IPS DF 19.7 (cell line): ENCODE measurements around the gene RNF126.
"Not testable (repeated sequence)": the region's sequence is repeated elsewhere in the genome, so short reads cannot be mapped to it uniquely, and the experiment has no call there.

ENCODE experiments used
- DNase-seq: peaks from one replicate; pipeline ENCODE4 v3.0.0-alpha.2; 2013; ENCODE audit warnings: low read depth, low spot score

Gene RNF126

DNA sequence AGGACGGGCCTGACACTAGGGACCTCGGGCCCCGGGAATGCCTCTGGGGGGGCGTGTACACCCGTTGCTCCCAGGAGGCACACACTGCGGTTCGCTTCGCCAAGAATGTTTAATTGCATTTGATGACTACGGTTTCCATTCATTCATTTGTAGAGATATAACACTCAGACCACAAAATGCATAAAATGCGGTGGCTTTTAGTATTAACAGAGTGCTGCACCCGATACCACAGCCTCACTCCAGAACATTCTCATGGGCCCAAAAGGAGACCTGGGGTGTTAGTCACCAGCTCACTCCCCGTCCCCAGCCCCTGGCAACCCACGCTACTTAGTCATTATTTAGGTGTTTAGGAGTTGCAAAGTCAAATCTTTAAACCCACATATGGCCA lies 51.5 kb downstream of the RNF126 start:
- DNase-seq, result no peak

DNA sequence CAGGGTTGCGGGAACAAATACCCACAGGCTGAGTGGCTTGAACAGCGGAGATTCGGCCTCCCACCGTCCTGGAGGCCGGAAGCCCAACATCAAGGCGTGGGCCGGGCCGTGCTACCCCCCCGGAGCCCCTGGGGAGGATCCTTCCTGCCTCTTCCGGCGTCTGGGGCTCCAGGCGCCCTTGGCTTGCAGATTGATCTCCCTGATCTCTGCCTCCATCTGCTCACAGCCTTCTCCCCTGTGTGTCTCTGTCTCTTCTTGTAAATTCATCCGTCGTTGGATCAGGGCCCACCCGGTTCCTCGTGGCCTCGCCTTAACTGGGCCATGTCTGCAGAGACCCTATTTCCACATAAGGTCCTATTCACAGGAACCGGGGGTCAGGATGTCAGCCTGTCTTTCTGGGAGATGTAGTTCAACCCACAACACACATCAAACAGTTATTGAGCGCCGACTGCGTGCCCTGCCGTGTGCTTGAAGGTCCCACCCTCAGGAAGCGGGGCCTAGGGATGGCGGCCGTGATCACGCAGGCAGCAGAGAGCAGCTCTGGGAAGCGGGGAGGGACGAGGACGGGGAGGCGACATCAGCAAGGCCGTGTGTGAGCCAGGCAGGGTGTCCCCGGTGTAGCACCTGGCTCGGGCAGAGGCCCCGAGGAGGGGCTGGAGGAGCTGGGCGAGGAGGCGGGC lies 52.1 kb downstream of the RNF126 start:
- no peak for DNase-seq

DNA sequence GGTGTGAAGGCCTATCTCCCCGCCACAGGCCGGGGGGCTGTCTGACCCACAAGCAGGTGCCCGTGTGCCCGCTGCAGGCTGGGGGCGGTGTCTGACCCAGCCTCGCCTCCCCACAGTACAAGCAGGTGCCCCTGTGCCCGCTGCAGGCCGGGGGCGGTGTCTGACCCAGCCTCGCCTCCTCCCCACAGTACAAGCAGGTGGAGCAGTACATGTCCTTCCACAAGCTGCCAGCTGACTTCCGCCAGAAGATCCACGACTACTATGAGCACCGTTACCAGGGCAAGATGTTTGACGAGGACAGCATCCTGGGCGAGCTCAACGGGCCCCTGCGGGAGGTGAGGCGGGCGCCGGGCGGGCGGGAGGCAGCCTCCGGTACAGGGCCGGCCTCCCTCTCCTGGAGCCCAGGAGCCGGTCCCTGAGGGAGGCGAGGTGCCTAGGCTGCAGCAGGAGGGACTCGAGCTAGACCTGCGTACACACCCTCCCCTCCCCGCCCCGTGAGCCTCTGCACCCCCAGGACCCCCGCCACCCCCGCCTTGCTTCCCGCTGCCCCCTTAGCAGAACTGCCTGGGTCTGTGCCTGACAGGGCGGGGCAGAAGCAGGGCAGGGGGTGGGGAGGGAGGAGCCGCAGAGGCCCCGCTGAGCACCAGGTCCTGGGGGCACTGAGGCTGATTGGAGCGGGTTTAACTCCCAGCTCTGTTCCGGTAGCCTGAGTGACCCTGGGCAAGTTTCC lies 52.8 kb downstream of the RNF126 start:
- DNase-seq, result no peak

DNA sequence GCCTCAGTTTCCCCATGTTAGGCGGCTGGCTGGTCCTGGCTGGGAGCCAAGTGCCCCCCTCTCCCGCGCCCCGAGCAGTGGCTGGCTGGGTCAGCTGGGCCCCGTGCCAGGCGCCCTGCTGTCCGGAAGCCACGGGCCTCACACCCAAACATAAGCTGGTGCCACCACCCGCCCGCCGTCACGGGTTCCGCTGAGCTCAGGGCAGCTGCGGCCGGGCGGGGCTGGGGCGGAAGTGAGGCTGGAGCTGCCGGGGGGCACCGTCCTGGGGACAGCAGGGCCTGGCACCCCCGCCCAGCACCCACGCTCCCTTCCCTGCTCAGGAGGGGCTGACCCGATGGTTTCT lies 54.0 kb downstream of the RNF126 start:
- no peak for DNase-seq

DNA sequence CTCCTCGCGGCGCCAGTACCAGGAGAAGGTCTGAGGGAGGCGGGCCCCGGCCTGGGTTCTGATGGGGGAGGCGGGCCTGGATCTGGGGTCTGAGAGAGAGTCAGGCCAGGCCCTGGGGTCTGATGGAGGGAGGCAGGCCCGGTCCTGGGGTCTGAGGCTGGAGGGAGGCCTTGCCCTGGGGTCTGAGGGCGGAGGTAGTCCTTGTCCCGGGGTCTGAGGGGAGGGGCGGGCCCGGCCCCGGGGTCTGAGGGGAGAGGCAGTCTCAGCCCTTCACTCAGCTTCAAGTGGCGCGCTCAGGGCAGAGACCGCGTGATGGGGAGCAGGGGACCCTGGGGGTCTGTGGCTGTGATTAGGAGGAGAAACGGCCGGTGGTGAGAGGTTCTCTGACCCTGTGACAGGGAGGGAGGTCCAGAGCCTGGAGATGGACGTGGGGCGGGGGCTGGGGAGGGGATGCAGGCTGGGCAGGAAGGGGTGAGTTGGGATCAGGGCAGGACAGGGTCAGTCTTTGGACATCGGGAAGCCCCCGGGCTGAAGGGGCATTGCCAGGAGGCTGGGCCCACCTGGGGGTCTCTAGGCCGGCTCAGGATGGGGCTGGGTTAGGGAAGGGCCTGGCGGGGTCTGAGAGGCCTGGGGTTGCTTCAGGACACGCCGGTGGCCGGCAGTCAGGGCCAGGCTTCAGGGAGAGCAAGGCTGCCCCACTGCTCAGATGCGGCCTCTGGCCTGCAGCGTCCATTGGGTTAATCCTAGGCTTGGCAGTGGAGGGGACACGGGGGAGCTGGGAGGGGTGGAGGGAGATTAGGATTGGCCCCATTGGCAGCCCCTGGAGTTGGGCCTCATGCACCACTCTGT lies 54.6 kb downstream of the RNF126 start:
- DNase-seq, result no peak

DNA sequence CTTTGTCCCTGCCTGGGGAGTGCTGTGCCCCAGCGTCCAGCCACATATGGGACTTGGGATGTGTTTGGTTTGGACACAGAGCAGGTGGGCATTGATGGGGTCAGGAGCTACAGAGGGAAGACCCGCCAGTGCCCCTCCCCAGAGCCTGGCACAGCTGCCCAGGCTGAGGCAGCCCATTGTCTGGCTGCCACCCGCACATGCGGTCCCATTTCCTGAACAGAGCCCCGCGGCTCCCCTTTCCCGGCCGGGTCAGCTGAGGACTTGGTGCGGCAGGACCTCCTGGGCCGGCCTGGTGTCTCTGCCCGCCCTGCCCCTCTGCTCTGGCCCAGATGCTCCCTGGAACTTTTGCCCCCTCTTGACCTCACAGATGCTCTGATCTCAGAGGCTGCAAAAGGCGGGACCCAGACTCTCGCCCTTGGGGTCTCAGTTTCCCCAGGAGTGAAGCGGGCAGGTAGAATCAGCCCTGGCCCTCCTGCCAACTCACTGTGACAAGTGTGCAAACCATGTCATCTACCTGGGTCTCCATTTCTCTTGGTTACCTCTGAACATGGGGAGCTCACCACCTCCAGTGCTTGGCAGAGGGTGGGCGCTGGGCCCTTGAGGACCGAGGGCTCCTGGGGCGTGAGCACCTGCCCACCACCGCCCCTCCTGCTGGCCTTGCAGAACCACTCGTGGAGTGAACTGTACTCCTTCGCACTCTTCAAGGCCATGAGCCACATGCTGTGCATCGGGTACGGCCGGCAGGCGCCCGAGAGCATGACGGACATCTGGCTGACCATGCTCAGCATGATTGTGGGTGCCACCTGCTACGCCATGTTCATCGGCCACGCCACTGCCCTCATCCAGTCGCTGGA lies 55.5 kb downstream of the RNF126 start:
- no peak for DNase-seq

DNA sequence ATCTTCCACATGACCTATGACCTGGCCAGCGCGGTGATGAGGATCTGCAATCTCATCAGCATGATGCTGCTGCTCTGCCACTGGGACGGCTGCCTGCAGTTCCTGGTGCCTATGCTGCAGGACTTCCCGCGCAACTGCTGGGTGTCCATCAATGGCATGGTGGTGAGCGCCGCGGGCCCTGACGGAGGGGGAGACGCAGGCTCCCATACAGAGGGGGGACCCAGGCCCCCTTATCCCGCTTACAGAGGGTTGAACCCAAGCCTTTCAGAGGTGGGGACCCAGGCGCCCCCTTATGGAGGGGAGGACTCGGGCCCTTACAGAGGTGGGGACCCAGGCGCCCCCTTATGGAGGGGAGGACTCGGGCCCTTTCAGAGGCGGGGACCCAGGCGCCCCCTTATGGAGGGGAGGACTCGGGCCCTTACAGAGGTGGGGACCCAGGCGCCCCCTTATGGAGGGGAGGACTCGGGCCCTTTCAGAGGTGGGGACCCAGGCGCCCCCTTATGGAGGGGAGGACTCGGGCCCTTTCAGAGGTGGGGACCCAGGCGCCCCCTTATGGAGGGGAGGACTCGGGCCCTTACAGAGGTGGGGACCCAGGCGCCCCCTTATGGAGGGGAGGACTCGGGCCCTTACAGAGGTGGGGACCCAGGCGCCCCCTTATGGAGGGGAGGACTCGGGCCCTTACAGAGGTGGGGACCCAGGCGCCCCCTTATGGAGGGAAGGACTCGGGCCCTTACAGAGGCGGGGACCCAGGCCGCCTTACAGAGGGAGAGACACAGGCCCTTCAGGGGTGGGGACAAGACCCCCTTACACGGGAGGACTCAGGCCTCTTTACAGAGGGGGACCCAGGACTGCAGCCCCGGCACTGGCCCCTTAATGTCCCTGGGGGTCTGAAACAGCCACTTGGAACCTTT lies 57.7 kb downstream of the RNF126 start:
- not testable (repeated sequence) for DNase-seq

DNA sequence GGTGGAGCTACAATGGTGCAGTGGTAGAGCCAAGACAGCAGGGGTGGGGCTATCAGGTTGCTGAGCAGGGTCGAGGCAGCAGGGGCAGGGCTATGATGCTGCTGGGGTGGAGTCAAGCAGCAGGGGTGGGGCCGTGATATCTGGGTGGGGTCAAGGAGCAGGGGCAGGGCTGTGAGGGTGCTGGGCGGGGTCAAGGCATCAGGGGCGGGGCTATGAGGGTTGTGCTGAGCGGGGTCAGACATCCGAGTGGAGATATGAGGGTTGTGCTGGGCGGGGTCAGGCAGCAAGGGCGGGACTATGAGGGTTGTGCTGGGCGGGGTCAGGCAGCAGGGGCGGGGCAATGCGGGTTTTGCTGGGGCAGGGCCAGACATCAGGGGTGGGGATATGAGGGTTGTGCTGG lies 58.7 kb downstream of the RNF126 start:
- DNase-seq, result no peak

DNA sequence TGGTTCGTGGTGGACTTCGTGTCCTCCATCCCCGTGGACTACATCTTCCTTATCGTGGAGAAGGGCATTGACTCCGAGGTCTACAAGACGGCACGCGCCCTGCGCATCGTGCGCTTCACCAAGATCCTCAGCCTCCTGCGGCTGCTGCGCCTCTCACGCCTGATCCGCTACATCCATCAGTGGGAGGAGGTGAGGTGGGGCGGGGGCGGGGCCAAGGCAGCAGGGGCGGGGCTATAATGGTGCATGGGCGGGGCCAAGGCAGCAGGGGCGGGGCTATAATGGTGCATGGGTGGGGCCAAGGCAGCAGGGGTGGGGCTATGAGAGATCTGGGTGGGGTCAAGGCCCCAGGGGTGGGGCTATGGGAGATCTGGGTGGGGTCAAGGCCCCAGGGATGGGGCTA lies 59.2 kb downstream of the RNF126 start:
- not testable (repeated sequence) for DNase-seq

DNA sequence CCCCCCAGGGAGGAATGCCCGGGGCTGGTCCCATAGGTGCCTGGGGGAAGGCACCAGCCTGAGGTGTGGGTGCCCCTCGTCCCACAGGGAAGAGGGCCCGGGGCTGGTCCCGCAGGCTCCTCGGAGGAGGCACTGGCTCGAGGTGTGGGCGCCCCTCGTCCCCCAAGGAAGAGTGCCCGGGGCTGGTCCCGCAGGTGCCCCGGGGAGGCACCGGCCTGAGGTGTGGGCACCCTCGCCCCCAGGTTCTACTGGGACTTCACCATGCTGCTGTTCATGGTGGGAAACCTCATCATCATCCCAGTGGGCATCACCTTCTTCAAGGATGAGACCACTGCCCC lies 59.7 kb downstream of the RNF126 start:
- not testable (repeated sequence) for DNase-seq

DNA sequence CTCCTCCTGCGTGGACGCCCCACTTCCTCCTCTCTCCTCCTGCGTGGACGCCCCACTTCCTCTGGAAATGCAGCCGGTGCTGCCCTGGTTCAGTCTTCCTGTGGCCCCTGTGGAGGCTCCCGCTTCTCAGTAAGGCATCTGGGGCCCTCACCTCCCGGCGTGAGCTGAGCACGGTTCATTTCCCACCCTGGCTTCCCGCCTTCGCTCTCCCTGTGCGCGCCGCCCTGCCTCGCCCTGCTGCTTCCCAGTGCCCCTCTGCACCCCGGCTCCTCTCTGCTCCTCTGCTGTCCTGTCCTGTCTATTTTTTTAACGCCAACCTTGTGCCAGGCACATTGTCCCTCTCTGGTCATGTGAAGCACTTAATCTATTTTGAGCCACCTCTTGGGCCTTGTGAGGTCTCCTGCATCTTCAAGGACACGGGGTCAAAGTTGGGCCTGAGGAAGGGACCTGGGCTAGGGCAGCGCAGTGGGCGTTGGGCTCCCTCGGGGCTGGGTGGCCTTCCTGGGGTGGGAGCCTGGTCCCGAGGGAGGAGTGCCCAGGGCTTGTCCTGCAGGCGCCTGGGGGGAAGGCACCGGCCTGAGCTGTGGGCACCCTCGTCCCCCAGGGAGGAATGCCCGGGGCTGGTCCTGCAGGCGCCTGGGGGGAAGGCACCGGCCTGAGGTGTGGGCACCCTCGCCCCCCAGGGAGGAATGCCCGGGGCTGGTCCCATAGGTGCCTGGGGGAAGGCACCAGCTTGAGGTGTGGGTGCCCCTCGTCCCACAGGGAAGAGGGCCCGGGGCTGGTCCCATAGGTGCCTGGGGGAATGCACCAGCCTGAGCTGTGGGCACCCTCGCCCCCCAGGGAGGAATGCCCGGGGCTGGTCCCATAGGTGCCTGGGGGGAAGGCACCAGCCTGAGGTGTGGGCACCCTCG lies 60.4 kb downstream of the RNF126 start:
- DNase-seq, result no peak

DNA sequence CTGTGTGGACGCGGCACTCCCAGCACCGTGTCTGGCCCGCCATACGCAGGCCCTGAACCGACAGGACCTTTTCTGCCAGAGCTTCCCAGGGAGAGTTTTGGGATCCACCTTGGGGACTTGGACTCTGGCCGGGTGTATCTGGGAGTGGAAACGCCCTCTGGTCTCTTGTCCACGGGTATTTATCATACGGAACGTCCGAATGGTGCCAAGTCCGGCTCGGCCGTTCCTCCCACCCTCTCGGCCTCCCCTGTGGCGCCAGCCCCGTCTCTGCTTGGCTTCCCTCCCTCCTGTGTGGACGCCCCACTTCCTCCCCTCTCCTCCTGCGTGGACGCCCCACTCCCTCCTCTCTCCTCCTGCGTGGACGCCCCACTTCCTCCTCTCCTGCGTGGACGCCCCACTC lies 61.2 kb downstream of the RNF126 start:
- DNase-seq, result no peak

DNA sequence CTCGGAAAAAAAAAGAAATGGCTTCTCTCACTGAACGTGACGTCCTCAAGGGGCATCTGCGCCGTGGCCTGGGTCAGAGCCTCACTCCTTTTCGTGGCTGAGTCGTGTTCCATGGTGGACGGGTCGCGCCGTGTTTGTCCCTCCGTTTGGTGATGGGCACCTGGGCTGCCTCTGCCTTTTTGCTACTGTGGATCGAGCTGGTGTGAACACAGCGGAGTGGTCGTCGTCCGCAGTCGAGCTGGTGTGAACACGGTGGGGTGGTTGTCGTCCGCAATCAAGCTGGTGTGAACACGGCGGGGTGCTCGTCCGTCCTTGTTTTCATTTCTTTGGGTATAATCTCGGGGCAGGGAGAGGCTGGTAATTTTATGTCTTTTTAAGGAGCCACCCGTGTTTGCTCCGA lies 61.7 kb downstream of the RNF126 start:
- DNase-seq, result no peak
